HG03135 (cell line): ENCODE data around the gene TMEFF1.

Experiments used
- ATAC-seq: cut with Tn5 transposase; IDR thresholded peaks from one replicate; pipeline ENCODE4 v1.9.1; 2021; ENCODE audit warnings: mild to moderate bottlenecking, moderate library complexity; ENCODE audit not compliant: unreplicated experiment

Gene TMEFF1

DNA sequence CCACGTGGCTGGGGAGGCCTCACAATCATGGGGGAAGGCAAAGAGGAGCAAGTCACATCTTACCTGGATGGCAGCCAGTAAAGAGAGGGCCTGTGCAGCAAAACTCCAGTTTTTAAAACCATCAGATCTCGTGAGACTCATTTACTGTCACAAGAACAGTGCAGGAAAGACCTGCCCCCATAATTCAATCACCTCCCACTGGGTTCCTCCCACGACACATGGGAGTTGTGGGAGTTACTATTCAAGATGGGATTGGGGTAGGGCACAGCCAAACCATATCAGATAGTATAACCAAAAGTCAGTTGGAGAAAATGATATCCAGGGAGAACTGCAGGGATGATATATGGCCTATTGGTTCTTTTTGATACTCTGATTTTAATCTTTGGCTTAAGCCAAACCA lies 94.9 kb downstream of the TMEFF1 start:
- ATAC-seq: no peak

DNA sequence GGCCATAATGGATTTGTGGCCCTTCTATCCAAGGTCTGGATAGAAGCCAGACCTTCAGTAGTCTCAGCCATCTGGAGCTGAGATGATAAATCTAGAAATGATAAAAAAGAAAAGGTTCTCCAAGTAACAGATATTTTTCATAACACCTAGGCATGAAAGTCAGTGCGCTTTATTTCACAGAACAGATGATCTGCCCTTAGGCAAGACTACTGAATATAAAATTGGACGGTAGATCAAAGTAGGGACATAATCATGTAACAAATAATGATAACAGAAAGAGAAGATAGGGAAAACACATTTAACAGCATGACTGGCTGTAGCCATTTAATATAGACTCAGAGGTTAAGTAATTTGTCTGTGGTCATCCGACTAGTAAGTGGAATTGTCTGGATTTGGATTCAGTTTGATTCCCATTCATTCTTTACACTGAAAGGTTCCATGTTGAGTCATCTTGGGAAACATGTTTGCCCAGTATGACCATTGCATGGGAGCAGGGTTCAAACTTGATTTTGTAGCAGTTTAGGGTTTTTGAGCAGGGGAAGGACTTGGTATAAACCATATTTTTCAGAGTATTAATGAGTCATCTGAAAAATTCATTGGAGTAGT lies 100.8 kb downstream of the TMEFF1 start:
- no peak for ATAC-seq

DNA sequence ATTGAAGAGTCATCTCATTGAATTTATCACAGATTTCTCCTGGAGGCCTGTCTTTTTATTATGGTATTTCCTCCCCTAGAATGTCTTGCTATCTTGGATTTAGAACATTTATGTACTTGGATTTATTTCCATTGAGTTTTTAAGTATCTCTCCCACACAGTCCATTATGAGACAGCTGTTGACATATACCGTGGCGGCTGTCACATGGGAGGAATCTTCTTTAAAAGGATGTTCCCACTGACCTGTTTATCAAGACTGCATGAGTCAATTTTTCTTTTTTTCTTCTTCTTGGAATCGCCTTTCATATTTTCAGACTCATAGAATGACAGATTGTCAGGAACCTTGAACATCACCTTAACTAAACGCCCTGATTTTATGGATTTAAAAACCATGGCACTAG lies 102.1 kb downstream of the TMEFF1 start:
- no peak for ATAC-seq

DNA sequence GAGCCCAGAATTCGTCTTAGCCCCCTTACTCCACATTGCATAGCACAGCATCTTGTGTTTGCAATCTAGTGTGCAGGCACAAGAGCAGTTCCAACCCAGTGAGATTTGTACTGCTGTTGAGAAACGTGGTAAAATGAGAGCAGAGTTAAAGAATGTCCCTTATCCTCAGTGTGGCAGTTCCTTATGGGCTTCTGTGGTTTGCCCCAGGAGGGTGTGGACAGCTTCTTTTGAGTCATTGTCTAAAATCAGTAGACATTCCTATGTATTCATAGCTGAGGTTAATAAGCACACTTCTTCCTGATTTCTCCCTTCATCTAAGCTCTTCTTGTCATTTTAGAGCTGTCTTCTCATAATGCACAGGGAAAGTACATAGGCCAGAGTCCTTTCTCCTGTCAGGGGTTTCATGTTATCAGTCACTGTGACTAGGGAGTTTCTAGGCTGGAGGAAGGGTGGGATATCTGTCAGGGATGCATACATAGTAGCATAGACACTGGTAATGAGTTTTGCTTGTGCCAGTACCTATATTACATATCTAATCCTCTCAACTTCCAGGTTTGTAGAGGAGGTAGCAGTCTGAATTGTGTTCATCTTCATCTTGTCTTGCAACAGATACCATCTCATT lies 102.9 kb downstream of the TMEFF1 start:
- ATAC-seq: no peak

DNA sequence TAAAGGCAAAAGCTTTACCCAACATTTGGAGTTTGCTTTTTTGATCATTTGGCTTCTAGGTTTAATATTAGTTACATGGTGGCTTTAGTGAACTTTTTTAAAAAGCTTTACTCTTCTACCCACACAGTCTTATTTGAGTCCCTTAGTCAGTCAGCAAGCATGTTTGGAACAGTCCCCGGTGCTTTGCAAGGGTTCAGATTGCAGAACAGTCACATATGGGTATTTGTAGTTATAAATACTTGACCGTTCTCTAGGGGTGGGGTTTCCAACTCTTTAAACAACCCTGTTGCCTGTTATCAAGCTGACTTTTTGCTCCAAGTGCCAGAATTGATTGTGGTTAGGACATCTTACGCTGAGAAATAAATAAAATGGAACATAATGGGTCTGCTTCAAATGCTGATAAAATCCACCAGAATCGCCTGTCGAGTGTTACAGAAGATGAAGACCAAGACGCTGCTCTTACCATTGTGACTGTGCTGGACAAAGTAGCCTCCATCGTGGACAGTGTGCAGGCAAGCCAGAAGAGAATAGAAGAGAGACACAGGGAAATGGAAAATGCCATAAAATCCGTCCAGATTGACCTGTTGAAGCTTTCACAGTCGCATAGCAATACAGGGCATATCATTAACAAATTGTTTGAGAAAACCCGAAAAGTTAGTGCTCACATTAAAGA lies 105.0 kb downstream of the TMEFF1 start, which contains the start of gene CAVIN4:
TSS of gene CAVIN4 (plus strand) at position 304 of the 673 bp plus-strand sequence. CDS start at position 369, 65 bp downstream.
- no peak for ATAC-seq

DNA sequence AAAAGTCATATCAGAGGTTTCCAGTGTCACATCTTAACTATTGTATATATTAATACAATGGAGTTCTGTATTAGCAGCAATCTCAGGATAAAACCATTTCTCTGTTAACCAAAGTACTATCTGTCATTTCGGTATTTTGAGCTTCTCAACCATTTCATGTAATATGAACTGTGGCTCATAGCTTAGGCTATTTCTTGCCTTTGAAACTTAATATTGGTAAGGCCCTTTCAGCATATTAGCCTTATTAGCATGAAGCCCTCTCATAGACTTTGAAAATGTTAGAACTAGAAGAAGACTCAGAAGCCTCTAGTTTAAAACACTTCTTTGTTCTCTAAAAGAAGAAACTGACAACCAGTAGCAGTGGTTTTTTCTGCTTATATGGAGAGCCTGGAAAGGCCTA lies 105.7 kb downstream of the TMEFF1 start:
- no peak for ATAC-seq

DNA sequence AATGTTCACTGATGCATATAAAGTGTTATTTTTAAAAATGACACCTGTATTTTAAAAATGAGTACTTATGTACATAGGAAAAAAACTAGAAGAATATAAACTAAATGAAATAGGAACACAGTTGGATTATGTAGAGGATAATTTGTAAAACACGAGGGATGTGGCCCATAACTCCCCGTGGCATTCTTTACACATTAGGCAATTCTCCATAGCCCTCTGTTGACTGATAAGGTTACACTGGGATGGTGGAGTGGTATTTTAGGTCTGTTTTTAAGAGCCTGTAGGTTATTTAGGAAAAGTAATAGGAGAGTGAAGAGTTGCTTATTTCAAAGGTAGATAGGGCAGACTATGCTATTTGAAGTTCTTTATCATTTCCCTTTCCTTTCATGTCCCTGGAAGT lies 106.7 kb downstream of the TMEFF1 start:
- ATAC-seq: no peak

DNA sequence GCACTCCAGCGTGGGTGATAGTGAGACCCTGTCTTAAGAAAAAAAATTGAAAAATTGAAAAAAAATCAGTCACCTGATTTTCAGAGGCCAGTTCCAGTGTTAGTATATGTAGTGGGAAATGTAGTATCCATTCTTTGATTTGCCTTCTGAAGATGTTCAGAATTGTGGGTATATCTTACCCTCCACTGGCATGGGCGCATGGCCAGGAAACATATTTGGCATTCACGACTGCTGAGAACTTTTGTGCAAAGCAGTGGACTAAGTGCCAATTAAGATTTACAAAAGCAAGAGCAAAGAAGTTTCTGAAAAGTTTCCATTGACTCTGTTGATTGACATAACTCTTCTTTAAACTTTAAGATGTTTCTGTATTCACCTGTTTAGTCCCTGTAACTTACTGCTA lies 107.3 kb downstream of the TMEFF1 start:
- ATAC-seq: no peak

DNA sequence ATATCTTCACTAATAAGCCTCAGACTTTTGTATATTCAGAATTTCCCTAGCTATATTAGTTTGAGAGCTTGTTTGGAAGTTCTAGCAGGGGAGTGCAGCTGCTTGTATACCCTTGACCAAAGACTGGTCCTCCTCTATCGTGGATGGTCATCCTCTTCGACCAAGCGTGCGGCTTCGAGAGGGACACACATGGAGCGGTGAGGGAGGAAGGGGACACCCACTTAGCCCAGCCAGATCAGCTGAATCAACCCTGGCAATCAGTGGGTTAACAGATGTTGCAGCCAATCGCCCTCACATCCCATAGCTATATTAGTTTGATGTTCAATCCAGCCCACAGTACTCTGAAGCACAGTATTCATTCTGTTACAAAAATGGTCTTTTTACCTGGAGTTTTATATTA lies 108.1 kb downstream of the TMEFF1 start:
- ATAC-seq: no peak

DNA sequence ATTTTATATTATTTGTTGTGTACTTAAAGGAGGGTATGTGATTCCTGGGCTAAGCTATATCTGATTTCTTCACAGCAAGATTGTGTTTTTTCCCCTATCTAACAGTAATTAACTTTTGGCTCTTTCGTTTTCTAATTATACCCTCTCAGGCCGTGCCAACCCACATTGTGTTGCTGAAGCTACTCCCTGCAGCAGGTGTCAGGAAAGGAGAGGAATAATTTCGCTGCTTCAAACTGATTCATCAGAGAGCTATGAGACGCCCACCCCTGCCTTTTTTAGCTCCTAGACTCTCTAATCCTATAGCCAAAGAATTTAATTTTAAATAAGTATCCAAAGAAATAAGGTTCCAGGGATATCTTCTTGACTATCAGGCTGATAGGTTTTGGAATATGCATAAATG lies 108.7 kb downstream of the TMEFF1 start:
- ATAC-seq: no peak

DNA sequence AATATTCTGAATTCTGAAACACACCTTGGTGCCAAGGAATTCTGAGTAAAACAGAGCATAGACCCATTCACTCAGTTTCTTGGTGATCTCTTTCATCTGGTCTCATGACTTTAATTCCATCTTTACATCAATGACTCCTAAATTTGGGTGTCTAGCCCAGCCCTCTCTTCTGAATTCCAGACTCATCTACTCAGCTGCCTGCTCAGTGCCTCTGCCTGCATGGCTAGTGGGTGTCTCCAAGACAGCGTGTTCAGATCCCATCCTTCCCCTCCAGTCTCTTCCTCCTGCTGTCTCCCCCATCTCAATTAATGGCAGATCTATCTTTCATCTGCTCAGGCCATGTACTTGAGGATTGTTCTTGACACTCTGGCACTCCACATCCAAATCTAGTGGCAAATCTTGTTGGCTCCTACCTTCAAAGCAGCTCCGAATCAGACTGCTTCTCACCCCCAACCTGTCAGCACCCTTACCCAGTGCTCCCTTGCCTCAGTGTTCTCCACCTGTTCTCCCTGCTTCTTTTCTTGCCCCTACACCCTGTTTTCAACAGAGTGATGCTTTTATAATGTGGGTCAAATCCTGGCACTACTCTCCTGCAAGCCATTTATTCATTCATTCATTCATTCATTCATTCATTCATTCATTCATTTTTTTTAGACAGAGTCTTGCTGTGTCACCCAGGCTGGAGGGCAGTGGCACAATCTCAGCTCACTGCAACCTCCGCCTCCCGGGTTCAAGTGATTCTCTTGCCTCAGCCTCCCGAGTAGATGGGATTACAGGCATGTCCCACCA lies 110.3 kb downstream of the TMEFF1 start:
- no peak for ATAC-seq

DNA sequence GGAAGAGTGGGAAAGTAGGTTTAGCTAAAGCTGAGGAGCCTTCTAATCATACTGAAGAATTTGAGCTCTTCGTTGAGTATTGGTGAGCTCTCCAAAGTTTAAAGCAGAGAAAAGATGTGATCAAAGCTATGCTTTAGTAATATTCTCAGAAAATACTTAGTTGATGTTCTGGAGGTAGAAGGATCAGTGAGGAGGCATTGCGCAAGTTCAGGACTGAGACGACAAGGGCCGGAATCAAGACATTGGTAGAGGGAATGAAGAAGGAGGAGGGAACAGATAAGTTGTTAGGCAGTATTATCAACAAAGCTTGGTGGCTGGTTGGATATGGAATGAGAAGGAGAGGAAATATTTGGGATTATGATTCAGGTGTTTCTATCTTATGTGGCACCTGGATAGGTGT lies 112.0 kb downstream of the TMEFF1 start:
- ATAC-seq: no peak

DNA sequence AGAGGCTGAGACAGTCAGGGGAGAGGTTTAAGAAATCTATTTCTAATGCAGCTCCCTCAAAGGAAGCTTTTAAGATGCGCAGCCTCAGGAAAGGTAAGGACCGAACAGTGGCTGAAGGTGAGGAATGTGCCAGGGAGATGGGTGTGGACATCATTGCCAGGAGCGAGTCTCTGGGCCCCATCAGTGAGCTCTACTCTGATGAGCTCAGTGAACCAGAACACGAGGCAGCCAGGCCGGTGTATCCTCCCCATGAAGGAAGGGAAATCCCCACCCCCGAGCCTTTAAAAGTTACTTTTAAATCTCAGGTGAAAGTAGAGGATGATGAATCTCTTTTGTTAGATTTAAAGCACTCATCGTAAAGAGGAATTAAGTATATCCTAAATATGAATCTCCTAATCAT lies 113.1 kb downstream of the TMEFF1 start:
- no peak for ATAC-seq

DNA sequence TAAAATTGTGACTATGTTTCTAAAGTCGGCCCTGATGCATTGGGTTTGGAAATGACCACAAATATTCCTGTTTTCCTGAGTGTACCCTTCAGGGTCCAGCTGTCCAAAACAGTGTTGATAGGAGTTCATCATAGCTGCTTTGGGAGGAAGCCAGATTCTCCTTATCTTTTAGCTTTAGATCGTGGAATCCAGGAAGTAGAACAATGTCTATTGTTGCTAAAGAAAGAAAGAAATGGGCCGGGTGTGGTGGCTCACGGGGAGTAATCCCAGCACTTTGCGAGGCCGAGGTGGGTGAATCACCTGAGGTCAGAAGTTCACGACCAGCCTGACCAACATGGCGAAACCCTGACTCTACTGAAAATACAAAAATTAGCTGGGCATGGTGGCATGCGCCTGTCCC lies 114.4 kb downstream of the TMEFF1 start:
- ATAC-seq: no peak

DNA sequence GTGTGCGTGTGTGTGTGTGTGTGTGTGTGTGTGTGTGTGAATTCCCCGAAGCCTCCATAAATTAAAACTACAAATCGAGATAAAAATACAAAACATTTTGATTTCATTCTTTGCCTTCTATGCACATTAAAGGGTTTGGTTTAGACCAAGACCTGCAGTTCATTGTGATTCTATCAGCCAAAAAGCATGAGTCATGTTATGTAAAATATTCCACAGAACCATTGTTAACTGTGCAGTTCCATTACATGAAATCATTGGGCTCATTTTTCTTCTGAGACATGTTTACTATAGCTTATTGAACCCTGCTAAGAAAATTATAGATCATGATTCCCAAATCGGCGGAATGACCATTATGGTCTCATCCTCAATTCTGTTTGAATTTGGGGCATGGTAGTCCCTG lies 116.6 kb downstream of the TMEFF1 start:
- ATAC-seq: no peak

DNA sequence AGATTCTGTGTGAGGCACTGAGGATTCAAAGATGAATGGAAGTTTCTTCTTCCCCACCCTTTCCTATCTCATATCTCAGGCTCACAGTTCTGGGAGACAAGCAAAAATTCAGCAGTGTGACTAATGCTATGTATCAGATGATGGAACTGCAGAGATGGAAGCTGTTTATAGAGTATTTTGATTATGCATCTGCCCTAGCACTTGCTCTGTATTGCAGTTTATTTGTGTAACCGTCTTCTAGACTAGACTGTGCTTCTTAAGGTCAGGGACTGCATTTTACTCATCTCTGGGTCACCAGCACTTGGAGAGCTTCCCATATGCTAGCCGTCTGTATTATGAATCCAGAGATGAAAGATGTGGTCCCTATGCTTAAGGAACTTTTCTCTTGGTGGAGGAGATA lies 117.5 kb downstream of the TMEFF1 start:
- ATAC-seq: no peak

DNA sequence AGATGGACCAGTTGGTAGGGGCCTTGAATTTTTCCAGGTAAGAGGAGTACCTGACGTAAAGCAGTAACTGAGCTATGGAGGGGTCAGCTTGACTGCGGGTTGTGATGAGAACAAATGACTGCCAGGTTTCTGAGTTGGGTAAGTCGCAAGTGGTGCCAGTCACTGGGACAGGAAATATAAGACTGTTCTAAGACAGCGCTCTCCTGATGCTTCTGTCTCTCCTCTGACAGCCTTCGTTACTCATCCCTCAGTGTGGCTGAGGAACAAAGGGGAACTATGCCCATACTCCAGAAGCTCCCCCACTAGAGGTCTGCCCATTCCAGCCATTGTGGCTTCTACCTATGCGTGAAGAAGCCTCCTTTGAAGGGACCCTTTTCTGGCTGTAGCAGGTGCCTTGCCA lies 118.2 kb downstream of the TMEFF1 start:
- no peak for ATAC-seq

DNA sequence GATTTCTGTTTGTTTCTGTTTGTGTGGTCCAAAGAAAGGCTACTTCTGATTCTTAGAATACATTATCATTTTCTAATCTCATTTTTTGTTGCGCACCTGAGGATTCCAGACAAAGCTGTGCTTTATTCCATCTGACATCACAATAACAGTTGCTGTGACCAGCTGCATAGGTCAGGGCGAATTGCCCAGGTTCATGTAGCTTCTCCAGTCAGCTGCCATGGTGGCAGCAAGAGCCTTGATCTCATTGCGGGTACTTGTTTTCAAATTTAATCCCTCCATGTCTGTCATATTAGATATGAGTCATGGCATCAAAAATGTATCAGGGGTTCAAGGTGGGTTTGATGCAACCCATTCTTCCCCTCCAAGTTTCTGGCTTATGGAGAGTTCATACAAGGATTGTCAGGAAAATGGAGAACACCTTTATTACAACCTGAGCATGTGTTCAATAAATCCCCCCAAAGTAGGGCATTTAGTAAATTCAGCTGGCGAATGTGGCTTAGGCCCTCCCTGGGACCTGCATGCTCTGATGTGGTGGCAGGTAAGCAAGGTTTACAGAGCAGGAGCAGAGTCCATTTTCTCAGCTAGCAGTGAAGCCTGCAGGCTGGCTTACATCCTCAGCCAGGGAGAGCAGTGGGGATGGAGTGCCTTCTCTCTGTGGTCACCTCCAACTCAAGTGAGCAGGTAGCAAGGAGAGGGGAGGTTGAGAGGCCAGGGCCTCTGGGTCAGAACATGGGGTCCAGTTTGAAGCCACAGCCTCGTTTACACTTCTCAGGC lies 118.9 kb downstream of the TMEFF1 start:
- ATAC-seq: no peak

DNA sequence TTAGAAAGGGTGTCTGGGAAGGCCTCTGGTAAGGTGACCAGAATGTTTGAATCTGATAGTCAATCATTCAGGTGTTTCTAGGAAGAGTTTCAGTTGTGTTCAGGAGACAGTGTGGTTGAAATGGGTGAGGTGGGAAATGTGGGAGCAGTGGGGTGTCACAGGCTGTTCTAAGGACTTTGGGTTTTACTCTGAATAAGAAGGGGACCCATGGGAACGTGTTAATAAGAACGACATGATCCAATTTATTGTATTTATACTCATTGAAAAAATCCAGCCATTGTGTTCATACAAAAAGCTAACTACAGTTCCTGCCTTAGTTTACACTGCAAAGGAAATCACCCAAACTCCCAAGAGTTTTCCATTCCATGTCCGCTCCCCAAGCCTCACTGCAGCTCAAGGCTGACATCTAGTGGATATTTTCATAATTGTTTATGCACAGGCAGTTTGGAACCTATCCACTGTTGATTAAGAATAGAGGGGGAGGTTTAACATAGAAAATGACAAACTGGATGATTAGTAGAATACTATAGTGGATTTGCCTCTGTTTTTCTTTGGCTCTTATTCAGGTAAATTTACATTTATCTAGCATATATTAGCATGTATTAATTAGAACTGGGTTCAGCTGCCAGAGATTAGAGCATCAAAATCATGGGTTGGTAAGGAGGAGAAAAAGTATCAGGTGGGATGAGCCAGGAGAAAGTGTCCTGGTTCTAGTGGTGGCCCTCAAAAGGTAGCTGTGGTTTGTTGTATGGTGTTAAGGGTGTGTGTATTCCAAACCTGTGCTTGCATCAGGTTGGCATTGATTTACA lies 122.6 kb downstream of the TMEFF1 start:
- no peak for ATAC-seq

DNA sequence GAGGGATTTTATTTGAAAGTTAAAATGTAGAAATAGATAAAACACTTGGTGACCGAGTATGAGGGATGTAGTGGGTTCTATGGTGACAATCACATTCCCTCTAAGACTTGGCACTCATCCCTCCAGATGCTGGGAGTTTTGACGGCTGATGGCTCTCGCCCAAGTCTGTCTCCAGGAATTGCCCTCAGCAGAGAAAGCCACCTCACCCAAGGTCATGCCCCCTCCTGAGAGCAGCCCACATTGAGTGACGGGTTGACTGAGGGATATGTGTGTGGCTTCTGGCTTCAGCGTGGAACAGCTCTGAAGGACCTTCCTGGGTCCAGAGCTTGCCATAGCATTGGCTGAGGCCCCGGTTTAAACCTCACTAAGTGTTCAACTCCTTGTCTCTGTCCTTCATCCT lies 124.3 kb downstream of the TMEFF1 start:
- no peak for ATAC-seq
